ENCODE data around the gene ACSM2B.
"Not testable (repeated sequence)": the region's sequence is repeated elsewhere in the genome, so short reads cannot be mapped to it uniquely, and the experiment has no call there.

DNA sequence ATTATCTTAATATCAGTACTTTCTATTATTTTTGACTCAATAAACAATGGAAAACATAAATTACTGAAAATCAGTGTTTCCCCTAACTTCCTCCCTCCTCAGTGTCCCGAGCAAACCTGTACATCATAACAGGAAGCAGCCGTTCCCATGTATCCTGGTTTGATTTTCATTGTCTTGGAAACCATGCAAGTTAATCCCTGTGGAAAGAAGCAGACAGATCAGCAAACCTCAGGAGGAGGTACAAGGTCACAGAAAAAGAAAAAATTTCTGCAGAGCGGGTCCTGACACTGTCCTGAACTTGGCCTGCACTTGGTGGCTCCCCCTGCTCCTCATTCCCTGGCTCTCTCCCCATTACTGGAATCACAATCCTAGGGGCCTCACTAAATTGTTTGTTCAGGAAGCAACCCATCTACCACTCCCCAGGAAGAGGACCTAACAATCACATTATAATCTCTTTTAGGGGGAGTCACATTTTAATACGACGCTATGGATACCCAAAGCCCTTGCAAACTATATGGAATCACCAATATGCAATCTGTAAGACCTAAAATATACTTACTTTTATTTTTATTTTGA, 29.8 kb downstream of the ACSM2B start:
- not testable (repeated sequence) for TF ChIP-seq CTCF (conservative IDR thresholded peaks at IDR 0.05 in 1 of 2, IDR thresholded peaks at IDR 0.05 in 1 of 2; ENCODE audit: extremely low read depth in 1 of 2, insufficient read depth in 1 of 2, low read depth in 1 of 2, low read length in 2 of 2); EZH2 (IDR thresholded peaks at IDR 0.05; ENCODE audit: borderline replicate concordance, low read length)

Measured in mammary epithelial cell (primary cell).